Testis (tissue), 3 donors: ENCODE measurements around the gene KCTD18. TPM values are rescaled to one million over a fixed set of nuclear protein-coding genes. Genes with fewer than 3 reads are reported as not detected.

Experiments
- DNase-seq: peaks from one replicate; pipeline ENCODE4 v3.0.0-alpha.2; 2019
- H3K27ac ChIP-seq, 2 donors: fragments of 200-600 bp; sonication (generic); one replicate each; pipeline ENCODE4 v1.5.1; 2019
- H3K27me3 ChIP-seq: fragments of 200-600 bp; sonication (generic); one replicate; pipeline ENCODE4 v1.5.1; 2019
- H3K36me3 ChIP-seq: fragments of 200-600 bp; sonication (generic); one replicate; pipeline ENCODE4 v1.5.1; 2017; ENCODE audit warnings: low read depth; ENCODE audit errors: missing control alignments
- H3K4me1 ChIP-seq: fragments of 200-600 bp; sonication (generic); one replicate; pipeline ENCODE4 v1.5.1; 2019
- H3K4me3 ChIP-seq, 2 donors: fragments of 200-600 bp; sonication (generic); one replicate each; pipeline ENCODE4 v1.5.1; 2017 to 2019
- H3K9me3 ChIP-seq: fragments of 200-600 bp; sonication (generic); one replicate; pipeline ENCODE4 v1.5.1; 2017
- POLR2A ChIP-seq: fragments of 450-650 bp; IDR thresholded peaks from one replicate; pipeline ENCODE4 v1.6.1; 2017; ENCODE audit warnings: antibody characterized with exemption, mild to moderate bottlenecking, moderate library complexity
- WGBS, 2 donors: methylation state at CpG; one replicate each; pipeline ENCODE4 v1.1.5; 2018; 5-methylcytosine and 5-hydroxymethylcytosine counted together
- intact Hi-C: fragments of 100-400 bp; cut with DNase I; formaldehyde crosslinking; loops from one replicate; pipeline ENCODE4 v1.15.1; 2023; ENCODE audit warnings: low total_unique reads
- polyA plus RNA-seq: library from polyadenylated mRNA; stranded (reverse); fragments of 350-450 nt; fragmentation: Illumina TruSeq; extraction: RNeasy Lipid Tissue Mini Kit (QIAGEN cat#74804); gene quantifications from one replicate; pipeline ENCODE4 v1.2.3, GENCODE V29; 2014; ENCODE audit warnings: low read depth, low replicate concordance; ENCODE audit not compliant: insufficient read depth
- total RNA-seq, 2 donors: library from RNA; depleted of rRNA; stranded (reverse); fragments of >200 nt; gene quantifications; one replicate each; pipeline ENCODE4 v1.2.3, GENCODE V29; 2016
- TF ChIP-seq, protein P1 (sequence below), 3 experiments: fragments of 450-650 bp in 2 of 3; fragments of 200-600 bp in 1 of 3; sonication (generic) in 1 of 3; IDR thresholded peaks; one replicate each; pipeline ENCODE4 v1.5.1; 2016 to 2019; ENCODE audit warnings: antibody characterized with exemption in 3 of 3, mild to moderate bottlenecking in 2 of 3, moderate library complexity in 1 of 3

Gene KCTD18
- total and polyA plus RNA-seq, 3 donors from 2014 or later: 16.9 to 27.1 (median 21.4) TPM

DNA sequence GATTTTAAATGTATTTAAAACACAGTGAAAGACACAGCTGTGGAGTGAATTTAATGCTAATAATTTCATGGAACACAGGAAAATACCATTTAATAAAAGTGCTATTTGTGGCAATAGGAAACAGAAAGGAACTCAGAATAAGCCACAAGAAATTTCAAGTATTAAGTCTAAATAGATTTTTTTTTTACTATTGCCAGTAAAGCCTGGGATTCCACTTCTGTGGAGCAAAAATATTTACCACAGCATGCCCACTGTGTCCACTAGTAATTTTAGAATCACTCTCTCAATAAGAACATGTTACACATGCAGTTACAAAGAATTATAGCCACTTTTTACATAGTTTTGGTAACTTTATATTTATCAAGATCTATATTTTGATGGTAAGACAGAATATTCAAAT lies 17.2 kb downstream of the KCTD18 start:
- Histone ChIP-seq H3K27me3 (no peaks in the 10 kb centered on the region), H3K36me3 (no peaks in the 10 kb centered on the region), H3K4me3 (no peak overlapping the region), H3K4me1 (no peaks in the 10 kb centered on the region), H3K27ac (no peak overlapping the region), H3K9me3 (no peaks in the 10 kb centered on the region)
- DNase-seq: no peak
- intact Hi-C loops: no loop called here
- no peak for TF ChIP-seq POLR2A
- TF ChIP-seq, protein P1, sequence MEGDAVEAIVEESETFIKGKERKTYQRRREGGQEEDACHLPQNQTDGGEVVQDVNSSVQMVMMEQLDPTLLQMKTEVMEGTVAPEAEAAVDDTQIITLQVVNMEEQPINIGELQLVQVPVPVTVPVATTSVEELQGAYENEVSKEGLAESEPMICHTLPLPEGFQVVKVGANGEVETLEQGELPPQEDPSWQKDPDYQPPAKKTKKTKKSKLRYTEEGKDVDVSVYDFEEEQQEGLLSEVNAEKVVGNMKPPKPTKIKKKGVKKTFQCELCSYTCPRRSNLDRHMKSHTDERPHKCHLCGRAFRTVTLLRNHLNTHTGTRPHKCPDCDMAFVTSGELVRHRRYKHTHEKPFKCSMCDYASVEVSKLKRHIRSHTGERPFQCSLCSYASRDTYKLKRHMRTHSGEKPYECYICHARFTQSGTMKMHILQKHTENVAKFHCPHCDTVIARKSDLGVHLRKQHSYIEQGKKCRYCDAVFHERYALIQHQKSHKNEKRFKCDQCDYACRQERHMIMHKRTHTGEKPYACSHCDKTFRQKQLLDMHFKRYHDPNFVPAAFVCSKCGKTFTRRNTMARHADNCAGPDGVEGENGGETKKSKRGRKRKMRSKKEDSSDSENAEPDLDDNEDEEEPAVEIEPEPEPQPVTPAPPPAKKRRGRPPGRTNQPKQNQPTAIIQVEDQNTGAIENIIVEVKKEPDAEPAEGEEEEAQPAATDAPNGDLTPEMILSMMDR (IDR thresholded peaks at IDR 0.05): no peak

- DNase-seq: no peak
- Histone ChIP-seq H3K4me1 (no peaks in the 10 kb centered on the region), H3K4me3 (no peak overlapping the region), H3K27me3 (no peaks in the 10 kb centered on the region), H3K27ac (no peak overlapping the region), H3K36me3 (no peaks in the 10 kb centered on the region), H3K9me3 (no peaks in the 10 kb centered on the region)
- TF ChIP-seq POLR2A: no peak
- TF ChIP-seq, protein P1 (IDR thresholded peaks at IDR 0.05): no peak
- intact Hi-C loops: no loop called here
- 68 to 76% methylated on average over 17 to 22 of the region's 22 CpGs for WGBS, 2 donors
Observed at GRCh38 chr2:200490001-200490400, 19.9 kb downstream of the KCTD18 start.

DNA sequence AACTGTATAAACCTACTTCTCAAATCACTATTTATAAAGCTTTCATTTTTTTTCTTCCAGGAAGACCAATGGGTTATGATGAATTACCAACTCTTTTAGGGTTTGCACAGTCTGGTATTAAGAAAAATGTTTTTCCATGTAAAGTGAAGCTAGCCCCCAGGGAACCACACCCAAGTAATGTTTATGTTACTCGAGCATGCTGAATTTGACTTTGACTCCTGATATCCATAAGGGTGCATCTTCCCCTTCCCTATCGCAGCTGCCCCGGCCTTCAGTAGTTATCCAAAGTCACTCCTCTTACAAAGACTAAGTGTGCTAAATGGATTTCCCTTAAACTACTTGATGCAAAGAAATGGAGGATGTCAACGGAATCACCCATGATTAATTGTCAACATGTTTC lies 21.7 kb downstream of the KCTD18 start:
- Histone ChIP-seq H3K4me1 (no peaks in the 10 kb centered on the region), H3K9me3 (no peaks in the 10 kb centered on the region), H3K36me3 (no peaks in the 10 kb centered on the region), H3K4me3 (no peak overlapping the region), H3K27ac (no peak overlapping the region), H3K27me3 (no peaks in the 10 kb centered on the region)
- intact Hi-C loops: no loop called here
- DNase-seq: no peak
- 87 to 90% methylated on average over 4 of the region's 4 CpGs for WGBS, 2 donors
- TF ChIP-seq POLR2A: no peak
- TF ChIP-seq, protein P1 (IDR thresholded peaks at IDR 0.05): no peak

DNA sequence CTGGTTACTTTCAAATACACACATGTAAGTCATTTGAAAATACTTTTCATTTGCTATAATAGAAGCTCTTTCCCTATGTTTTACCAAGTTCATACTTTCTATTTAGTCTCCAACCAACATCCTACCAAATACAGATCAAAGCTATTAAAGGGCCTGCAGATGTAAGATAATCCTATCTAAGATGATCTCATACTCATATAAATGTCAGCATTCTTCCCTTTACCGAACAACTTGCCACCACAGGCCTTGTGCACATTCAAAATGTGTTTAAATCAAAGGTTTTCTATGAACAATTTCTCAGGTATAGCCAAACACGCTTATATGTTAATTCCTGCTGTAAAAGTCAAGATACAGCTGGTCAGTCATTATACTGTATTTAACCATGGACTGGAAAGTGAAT lies 23.3 kb downstream of the KCTD18 start:
- 80 to 81% methylated on average over 2 of the region's 2 CpGs for WGBS, 2 donors
- no peaks in the 10 kb centered on the region for H3K4me1 ChIP-seq
- H3K27ac ChIP-seq: no peak overlapping the region
- DNase-seq: no peak
- TF ChIP-seq, protein P1 (IDR thresholded peaks at IDR 0.05): no peak
- no peak for TF ChIP-seq POLR2A
- H3K9me3 ChIP-seq: no peaks in the 10 kb centered on the region
- no peaks in the 10 kb centered on the region for H3K27me3 ChIP-seq
- H3K36me3 ChIP-seq: no peaks in the 10 kb centered on the region
- intact Hi-C loops: no loop called here
- H3K4me3 ChIP-seq: no peak overlapping the region

- Histone ChIP-seq H3K9me3 (no peaks in the 10 kb centered on the region), H3K27me3 (no peaks in the 10 kb centered on the region), H3K27ac (no peak overlapping the region), H3K4me3 (no peak overlapping the region), H3K36me3 (no peaks in the 10 kb centered on the region), H3K4me1 (peaks cover 4% of the 10 kb centered on the region)
- intact Hi-C loops: loop anchor here (5.0 kb wide), 1 partner anchor 503 kb away; no protein-coding TSS in a partner anchor
- no peak for DNase-seq
- TF ChIP-seq, protein P1 (IDR thresholded peaks at IDR 0.05): no peak
- TF ChIP-seq POLR2A: no peak
- 71 to 75% methylated on average over 3 of the region's 3 CpGs for WGBS, 2 donors
Observed at GRCh38 chr2:200484934-200485333, 24.9 kb downstream of the KCTD18 start.
